ENCODE results near the gene ACTN3.

- TF ChIP-seq POLR2A (IDR thresholded peaks at IDR 0.05) (no peak), CTCF (IDR thresholded peaks at IDR 0.05) (no peak)
These were observed 65.8 kb downstream of the ACTN3 start for GRCh38 chr11:66612458-66612857.

Measured in breast epithelium (tissue), 3 donors.